HG02798 (cell line): ENCODE results near the gene KLHL20.
"Not testable (repeated sequence)": the region's sequence is repeated elsewhere in the genome, so short reads cannot be mapped to it uniquely, and the experiment has no call there.

ENCODE experiments used
- ATAC-seq: cut with Tn5 transposase; IDR thresholded peaks from one replicate; pipeline ENCODE4 v1.9.1; 2021; ENCODE audit warnings: mild to moderate bottlenecking; ENCODE audit not compliant: unreplicated experiment, poor library complexity

KLHL20 gene, protein sequence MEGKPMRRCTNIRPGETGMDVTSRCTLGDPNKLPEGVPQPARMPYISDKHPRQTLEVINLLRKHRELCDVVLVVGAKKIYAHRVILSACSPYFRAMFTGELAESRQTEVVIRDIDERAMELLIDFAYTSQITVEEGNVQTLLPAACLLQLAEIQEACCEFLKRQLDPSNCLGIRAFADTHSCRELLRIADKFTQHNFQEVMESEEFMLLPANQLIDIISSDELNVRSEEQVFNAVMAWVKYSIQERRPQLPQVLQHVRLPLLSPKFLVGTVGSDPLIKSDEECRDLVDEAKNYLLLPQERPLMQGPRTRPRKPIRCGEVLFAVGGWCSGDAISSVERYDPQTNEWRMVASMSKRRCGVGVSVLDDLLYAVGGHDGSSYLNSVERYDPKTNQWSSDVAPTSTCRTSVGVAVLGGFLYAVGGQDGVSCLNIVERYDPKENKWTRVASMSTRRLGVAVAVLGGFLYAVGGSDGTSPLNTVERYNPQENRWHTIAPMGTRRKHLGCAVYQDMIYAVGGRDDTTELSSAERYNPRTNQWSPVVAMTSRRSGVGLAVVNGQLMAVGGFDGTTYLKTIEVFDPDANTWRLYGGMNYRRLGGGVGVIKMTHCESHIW

GRCh38 chr1:173714759-173715537 lies at the start of gene KLHL20:
Gene KLHL20 (plus strand): TSS chr1:173714981. CDS start chr1:173716044, 1,063 bp downstream.
- peak; percentile 97 for ATAC-seq

GRCh38 chr1:173666646-173667045 lies 48.1 kb upstream of the KLHL20 start:
- ATAC-seq, result no peak

DNA sequence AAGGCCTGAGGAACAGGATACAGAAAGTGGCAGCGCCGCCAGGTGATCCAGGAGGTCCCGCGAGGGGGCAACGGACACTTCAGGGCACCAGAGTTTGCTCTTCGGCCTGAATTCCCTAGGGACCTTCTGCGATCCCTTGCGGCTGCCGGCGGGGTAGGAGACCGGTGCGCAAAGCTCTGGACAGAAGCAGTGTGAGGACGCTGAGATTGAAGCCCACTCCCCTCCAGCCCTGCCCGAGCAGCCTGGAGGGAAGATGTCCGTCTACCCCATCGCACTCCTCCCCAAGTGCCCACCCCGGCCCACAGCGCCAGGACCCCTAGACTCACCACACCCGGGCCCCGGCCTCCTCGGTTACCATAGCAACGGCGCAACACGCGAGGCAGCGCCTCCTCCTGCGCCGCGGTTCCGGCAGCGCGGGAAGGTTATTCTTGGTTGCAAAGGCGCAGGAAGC lies 45.3 kb upstream of the KLHL20 start, which contains the start of gene ANKRD45:
ANKRD45 (minus strand) TSS at position 361 of the 451 bp plus-strand sequence. CDS start 10,433 bp downstream, outside the sequence.
- ATAC-seq, result no peak

- not testable (repeated sequence) for ATAC-seq
These were observed 40.3 kb upstream of the KLHL20 start for GRCh38 chr1:173674496-173674895.

- not testable (repeated sequence) for ATAC-seq
These were observed 34.6 kb upstream of the KLHL20 start for GRCh38 chr1:173680152-173680551.

DNA sequence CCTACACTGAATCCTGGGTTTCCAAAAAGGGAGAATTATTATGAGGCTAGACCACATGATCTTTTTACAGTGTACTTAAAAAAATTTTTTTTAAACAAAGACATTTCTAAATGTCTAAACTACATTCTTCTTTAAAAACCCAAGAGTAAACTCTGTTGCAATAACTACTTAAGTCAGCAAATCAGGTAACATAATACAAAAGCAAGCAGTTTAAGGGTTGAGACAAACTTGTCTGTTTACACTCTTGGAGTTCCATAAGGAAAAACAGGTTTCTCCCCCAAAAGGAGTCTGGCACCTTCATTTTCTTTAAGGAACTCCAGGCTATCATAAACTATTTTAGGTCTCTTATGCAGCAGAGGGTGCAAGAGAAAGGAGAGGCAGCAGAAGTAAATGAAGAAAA lies 32.6 kb upstream of the KLHL20 start:
- ATAC-seq, result no peak

GRCh38 chr1:173683838-173684237 lies 30.9 kb upstream of the KLHL20 start:
- not testable (repeated sequence) for ATAC-seq

GRCh38 chr1:173685121-173685520 lies 29.7 kb upstream of the KLHL20 start:
- not testable (repeated sequence) for ATAC-seq

DNA sequence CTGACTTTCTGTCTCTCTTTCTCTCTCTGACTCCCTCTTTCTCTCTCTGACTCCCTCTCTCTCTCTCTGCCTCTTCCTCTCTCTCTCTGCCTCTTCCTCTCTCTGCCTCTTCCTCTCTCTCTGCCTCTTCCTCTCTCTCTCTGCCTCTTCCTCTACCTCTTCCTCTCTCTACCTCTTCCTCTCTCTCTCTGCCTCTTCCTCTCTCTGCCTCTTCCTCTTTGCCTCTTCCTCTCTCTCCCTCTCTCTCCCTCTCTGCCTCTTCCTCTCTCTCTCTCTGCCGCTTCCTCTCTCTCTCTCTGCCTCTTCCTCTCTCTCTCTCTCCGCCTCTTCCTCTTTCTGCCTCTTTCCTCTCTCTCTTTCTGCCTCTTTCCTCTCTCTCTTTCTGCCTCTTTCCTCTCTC lies 26.5 kb upstream of the KLHL20 start:
- no peak for ATAC-seq

GRCh38 chr1:173693238-173693637 lies 21.5 kb upstream of the KLHL20 start:
- ATAC-seq, result no peak

DNA sequence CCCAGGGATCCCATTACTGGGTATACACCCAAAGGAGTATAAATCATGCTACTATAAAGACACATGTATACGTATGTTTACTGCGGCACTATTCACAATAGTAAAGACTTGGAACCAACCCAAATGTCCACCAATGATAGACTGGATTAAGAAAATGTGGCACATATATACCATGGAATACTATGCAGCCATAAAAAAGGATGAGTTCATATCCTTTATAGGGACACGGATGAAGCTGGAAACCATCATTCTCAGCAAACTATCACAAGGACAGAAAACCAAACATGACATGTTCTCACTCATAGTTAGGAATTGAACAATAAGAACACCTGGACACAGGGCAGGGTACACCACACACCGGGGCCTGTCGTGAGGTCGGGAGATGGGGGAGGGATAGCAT lies 13.5 kb upstream of the KLHL20 start:
- not testable (repeated sequence) for ATAC-seq

- no peak for ATAC-seq
These were observed 12.0 kb upstream of the KLHL20 start for GRCh38 chr1:173702736-173703135.

DNA sequence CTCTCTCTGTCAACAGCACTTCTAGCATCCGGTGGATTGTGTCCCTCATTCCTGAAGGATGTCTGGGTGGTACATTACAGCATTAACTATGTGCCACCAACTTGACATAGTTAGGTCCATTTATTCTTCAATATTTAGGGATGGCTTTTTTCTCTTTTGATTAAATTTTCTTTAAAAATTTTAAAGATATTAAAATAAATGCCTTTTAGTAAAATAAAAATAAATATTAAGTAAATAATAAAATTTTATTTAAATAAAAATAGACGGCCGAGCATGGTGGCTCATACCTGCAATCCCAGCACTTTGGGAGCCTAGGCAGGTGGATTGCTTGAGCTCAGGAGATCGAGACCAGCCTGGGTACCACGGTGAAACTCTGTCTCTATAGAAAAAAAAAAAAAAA lies 9.7 kb upstream of the KLHL20 start:
- no peak for ATAC-seq

- ATAC-seq, result no peak
These were observed 6.0 kb upstream of the KLHL20 start for GRCh38 chr1:173708787-173709186.

- no peak for ATAC-seq
These were observed 381 bp upstream of the KLHL20 start for GRCh38 chr1:173714441-173714758.

DNA sequence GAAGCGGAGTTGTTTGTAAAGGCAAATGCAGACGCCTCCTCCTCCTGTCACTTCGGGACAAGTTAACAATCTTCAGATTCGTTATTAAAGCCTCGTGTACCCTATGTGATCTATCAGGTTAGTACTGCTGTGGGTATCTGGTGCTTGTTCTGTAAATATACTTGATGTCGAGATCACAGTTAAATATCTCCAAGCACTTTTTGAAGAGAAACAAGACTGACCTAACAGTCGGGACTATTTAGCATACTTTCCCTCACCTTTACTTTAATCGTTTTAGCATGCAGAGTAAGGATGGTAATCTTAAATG lies 710 bp downstream of the KLHL20 start:
- ATAC-seq, result no peak

- no peak for ATAC-seq
These were observed 2.5 kb downstream of the KLHL20 start for GRCh38 chr1:173717238-173717637.

DNA sequence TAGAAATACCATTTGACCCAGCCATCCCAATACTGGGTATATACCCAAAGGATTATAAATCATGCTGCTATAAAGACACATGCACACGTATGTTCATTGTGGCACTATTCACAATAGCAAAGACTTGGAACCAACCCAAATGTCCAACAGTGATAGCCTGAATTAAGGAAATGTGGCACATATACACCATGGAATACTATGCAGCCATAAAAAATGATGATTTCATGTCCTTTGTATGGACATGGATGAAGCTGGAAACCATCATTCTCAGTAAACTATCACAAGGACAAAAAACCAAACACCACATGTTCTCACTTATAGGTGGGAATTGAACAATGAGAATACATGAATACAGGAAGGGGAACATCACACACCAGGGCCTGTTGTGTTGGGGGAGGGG lies 16.6 kb downstream of the KLHL20 start:
- ATAC-seq, result not testable (repeated sequence)

- no peak for ATAC-seq
These were observed 19.1 kb downstream of the KLHL20 start for GRCh38 chr1:173733912-173734311.

DNA sequence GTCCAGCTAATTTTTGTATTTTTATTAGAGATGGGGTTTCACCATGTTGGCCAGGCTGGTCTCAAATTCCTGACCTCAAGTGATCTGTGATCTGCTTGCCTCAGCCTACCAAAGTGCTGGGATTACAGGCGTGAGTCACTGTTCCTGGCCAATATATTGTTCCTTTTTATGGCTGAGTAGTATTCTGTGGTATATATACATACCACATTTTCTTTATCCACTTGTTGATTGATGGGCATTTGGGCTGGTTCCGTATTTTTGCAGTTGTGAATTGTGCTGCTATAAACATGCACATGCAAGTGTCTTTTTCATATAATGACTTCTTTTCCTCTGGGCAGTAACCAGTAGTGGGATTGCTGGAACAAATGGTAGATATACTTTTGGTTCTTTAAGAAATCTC lies 21.3 kb downstream of the KLHL20 start:
- ATAC-seq, result not testable (repeated sequence)
